Stimulated activated CD4-positive, alpha-beta T cell treated with anti-CD3 and anti-CD28 coated beads, Interleukin-1b, Interleukin-23, amount 100 ng/mL, for 4 hours (primary cell): ENCODE results near the gene MRM3.
"Not testable (repeated sequence)": the region's sequence is repeated elsewhere in the genome, so short reads cannot be mapped to it uniquely, and the experiment has no call there.

ENCODE experiments used
- DNase-seq, 2 donors: peaks; one replicate each; pipeline ENCODE4 v3.0.0-alpha.2; 2020; ENCODE audit warnings: low read depth in 2 of 2

MRM3 gene

DNA sequence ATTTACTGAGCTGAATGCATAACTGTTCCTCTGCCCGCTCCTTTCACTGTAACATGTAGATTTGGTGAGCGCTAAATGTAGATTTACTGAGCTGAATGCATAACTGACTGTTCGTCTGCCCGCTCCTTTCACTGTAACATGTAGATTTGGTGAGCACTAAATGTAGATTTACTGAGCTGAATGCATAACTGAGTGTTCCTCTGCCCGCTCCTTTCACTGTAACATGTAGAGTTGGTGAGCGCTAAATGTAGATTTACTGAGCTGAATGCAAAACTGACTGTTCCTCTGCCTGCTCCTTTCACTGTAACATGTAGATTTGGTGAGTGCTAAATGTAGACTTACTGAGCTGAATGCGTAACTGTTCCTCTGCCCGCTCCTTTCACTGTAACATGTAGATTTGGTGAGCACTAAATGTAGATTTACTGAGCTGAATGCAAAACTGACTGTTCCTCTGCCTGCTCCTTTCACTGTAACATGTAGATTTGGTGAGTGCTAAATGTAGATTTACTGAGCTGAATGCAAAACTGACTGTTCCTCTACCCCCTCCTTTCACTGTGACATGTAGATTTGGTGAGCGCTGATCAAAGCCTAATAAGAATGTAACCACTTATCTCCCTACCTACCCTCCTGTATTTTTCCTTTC is 26.7 kb upstream of the MRM3 start:
- DNase-seq = not testable (repeated sequence)

DNA sequence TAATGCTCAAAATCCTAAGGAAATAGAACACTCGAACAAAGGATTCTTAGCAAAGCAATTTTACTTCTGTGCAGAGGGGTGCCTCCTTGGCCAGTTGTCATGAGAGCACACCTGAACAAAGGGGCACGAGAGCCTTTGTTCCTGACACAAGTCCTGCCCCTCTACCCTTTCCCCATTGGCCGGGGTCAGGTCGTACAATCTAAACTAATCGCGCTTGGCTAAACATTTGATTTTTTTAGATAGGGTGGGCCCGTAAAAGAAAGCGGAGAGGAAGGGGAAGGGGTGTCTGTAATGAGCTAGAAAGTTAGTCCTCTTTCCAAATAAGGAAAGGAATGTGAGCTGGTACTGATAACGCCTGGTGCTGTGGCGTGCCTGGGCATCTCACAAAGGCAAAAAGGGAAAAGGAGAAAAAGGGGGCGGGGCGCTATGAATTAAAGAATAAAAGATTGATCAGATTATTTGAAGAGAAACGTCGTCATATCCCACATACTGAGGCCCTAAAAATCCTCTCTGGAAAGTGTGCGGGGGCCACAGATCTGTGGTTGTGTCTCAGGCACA is 26.1 kb upstream of the MRM3 start:
- DNase-seq = not testable (repeated sequence)

GRCh38 chr17:759964-760363 is 22.2 kb upstream of the MRM3 start:
- DNase-seq = no peak

GRCh38 chr17:760371-760770 is 21.8 kb upstream of the MRM3 start:
- no peak for DNase-seq

DNA sequence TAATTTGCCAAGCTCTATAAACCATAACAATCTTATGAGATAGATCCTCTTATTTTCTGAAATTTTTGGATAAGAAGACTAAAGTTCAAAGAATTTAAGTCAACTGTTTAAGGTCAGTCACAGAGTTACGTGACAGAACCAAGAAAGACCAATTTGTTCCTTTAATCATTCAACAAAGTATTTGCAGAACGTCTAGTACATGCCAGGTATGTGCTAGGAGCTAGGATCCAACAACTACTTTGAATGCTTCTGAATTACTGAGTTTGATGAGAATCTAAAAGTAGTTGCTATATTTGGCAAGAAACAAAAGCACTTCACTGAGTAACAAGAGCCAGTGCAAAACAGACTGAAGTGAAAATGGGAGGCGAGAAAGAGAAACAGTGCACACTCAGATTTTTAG is 15.1 kb upstream of the MRM3 start:
- DNase-seq = no peak

GRCh38 chr17:773016-773415 is 9.1 kb upstream of the MRM3 start:
- no peak for DNase-seq

- no peak for DNase-seq
Observed at GRCh38 chr17:773467-774312, 8.5 kb upstream of the MRM3 start.

- no peak for DNase-seq
Observed at GRCh38 chr17:774313-774584, 7.9 kb upstream of the MRM3 start.

GRCh38 chr17:778096-778495 is 4.1 kb upstream of the MRM3 start:
- DNase-seq = no peak

DNA sequence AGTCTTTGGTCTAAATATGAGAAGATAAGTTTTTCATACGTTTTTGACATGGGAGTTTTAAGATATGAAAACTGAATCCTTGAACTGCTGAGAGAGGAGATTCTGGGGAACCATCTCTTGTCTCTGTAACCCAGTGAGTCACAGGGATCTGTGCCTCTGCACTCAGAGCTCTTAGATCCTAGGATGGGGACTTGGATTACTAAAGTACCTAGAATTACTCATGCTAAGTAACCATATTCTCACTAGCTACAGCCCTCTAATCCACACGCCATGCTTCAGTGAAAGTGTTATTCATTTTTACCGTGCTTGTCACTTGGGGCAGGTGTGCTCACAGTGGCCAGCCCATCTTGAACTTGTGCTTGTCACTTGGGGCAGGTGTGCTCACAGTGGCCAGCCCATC is 2.0 kb downstream of the MRM3 start:
- no peak for DNase-seq

DNA sequence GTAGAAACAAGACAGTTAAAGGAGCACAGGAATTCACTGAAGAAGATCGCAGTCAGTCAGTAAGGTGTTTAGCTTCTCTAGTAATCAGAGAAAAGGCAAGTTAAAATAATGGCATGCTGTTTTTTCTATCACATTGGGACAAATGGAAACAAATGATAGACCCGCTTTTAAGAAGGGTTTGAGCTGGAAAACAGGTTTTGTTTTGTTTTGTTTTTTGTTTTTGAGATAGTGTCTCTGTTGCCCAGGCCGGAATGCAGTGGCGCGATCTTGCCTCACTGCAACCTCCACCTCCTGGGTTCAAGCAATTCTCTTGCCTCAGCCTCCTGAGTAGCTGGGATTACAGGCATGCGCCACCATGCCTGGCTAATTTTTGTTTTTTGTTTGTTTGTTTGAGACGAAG is 3.7 kb downstream of the MRM3 start:
- not testable (repeated sequence) for DNase-seq

DNA sequence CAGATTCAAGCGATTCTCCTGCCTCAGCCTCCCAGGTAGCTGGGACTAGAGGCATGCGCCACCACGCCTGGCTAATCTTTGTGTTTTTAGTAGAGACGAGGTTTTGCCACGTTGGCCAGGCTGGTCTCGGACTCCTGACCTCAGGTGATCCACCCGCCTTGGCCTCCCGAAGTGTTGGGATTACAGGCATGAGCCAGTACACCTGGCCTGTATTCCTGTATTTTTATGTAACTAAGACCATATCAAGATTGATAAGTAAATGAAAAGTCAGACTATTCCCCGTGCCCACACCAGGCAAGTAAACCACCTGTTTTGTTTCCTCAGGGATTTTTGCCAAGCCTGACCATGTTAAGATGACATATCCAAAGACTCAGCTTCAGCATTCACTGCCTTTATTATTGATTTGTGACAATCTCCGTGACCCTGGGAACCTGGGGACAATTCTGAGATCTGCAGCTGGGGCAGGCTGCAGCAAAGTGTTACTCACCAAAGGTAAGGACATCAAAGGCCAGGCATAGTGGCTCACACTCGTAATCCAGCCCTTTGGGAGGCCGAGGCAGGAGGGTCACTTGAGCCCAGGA is 5.6 kb downstream of the MRM3 start:
- no peak for DNase-seq

GRCh38 chr17:788551-788950 is 6.4 kb downstream of the MRM3 start:
- no peak for DNase-seq

- no peak for DNase-seq
Observed at GRCh38 chr17:789160-789840, 7.1 kb downstream of the MRM3 start.

DNA sequence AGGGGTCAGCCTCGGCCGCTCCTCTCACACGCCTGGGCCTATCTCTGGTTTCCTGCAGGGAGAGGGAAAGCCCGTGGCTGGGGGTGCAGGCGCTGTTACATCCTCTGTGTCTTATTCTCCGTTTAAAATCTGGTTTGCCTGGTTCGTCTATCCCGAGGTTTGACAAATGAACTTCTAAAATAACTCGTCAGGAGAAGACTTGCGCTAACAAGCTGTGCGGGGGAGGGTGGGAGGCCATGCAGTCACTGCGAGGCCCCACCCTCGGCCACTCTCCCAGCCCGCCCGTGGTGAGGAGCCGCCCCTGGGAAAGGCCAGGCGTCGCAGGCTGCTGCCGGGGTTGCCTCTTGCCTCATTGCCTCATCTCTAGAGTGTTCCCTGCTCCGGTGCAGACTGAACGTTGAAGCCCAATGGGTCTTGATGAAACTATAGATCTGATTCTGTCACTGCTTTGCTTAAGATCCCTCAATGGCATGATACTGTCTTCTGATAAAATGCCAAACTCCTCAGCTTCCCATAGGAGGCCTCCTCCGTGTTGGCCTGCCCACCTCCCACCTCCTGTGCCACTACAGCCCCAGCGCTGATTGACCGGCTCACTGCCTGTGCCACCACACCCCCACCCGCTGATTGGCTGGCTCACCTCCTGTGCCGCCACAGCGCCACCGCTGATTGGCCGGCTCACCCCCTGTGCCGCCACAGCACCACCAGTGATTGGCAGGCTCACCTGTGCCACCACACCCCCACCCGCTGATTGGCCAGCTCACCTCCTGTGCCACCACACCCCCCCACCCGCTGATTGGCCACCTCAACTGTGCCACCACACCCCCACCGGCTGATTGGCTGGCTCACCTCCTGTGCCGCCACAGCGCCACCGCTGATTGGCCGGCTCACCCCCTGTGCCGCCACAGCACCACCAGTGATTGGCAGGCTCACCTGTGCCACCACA is 8.0 kb downstream of the MRM3 start:
- not testable (repeated sequence) for DNase-seq

GRCh38 chr17:790874-791247 is 8.7 kb downstream of the MRM3 start:
- DNase-seq = not testable (repeated sequence)

- DNase-seq = no peak
Observed at GRCh38 chr17:791829-792228, 9.7 kb downstream of the MRM3 start.

DNA sequence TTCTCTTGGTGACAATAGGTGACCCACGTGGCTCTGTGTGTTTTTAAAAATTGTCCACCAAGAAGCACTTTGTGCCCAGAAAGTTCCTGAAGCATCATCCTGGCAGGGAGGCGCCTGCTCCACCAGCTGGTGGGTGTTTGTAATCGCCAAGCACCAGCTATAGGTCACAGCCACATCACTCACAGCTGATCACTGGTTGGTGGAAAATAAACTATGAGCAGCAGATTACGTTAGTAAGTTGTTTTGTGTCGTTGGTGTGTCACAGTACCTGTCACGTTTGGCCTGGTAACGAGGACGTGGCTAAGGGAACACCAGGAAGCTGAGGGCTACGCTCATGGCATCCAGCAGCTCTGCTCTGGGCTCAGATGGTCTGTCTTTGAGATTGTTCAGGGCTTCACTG is 10.1 kb downstream of the MRM3 start:
- no peak for DNase-seq

GRCh38 chr17:794876-795275 is 12.7 kb downstream of the MRM3 start:
- peak; percentile 16 to 21 for DNase-seq

DNA sequence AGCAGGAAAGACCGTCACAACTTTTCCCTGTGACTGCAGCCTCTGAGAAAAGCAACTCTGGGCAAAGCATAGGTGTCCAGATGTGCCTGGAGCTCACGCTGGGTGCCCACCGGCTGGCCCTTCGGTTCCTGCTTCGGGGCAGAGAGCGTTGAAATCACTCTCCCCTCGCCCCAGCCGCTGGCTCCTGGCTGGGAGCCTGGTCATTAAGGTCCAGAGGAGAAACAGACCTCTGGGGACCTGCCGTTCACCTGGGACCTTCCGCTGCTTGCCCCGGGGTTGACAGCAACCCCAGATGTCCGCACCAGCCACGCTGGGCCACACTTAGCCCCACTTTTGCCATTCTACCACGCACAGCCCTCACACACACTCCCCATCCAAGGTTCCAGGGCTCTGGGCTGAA is 13.1 kb downstream of the MRM3 start:
- DNase-seq = no peak

GRCh38 chr17:795721-796120 is 13.6 kb downstream of the MRM3 start:
- no peak for DNase-seq
